ENCODE data around the gene LRRC7.

GRCh38 chr1:70090141-70090540, 522.4 kb downstream of the LRRC7 start:
- TF ChIP-seq CTCF (IDR thresholded peaks at IDR 0.05) (no peak), POLR2A (IDR thresholded peaks at IDR 0.05) (no peak)
